Pons (tissue), 1 donor: Measurements from ENCODE around the gene HSPB7.

Experiments
- DNase-seq: peaks from one replicate; pipeline ENCODE4 v3.0.0-alpha.2; 2016; ENCODE audit warnings: low spot score

The HSPB7 gene

GRCh38 chr1:15975805-15976680, 41.8 kb downstream of the HSPB7 start, which contains the start of gene ZBTB17:
Gene ZBTB17, minus strand, starts transcription at chr1:15976101. Its CDS starts 27,606 bp downstream, at chr1:15948495.
- DNase-seq, result peak; percentile 90

DNA sequence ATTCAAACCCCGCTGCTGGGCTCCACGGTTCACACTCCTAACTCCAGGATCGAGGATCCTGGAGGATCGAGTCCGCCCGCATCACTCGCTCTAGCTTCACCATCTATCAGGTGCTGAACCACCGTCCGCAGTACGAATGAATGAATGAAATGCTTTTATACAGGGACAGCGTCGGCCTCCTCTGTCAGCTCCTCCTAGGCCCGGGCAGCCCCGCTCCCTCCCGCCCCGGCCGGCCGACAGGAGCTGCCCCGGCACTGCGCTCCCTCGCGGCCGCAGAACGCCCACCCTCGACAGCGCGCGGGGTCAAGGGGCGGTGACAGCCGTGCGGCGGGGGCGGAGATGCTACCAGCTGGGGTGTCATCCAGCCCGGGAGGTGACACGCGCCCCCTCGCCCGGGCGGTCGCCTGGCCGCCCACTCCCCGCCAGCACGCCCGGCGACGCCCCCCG, 42.5 kb downstream of the HSPB7 start:
- DNase-seq, result peak; percentile 37

DNA sequence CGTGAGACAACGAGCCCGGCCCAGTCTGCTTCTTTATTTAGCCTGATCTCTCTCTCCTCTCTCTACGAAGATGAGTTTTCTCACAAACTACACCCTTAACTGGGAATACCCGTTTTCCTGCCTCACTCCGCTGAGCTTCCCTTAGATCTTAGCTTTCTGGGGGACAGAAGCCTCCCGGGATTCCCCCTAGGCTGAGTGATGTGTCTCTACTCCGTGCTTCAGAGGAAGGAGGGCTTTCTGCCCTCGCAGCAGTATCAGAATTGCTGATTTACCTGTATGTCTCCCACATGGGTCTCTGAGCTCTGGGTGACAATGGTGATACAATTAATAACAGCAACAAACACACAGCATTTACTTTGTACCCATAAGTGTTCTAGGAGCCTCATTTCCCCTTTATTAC, 43.0 kb downstream of the HSPB7 start:
- no peak for DNase-seq

GRCh38 chr1:15973772-15974171, 44.1 kb downstream of the HSPB7 start:
- DNase-seq, result no peak

GRCh38 chr1:15972409-15972808, 45.4 kb downstream of the HSPB7 start:
- no peak for DNase-seq

DNA sequence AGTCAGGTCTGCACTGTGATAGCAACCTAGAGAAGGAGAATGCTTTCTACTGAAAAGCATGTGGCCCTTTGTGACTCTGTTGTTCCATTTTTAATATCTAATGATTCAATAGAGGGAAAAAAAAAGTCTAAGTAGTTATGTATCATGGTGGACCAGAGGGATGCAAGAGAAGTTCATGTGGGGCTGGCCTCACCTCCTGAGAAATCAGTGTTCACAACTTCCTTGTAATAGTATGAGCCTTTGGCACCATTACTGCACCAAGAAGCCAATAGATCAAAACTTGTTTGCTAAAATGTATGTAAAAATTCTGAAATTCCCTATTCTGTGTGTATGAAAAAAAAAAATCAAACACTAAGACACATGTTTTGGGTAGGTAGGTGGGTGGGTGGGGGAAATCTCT, 46.9 kb downstream of the HSPB7 start:
- DNase-seq, result no peak

DNA sequence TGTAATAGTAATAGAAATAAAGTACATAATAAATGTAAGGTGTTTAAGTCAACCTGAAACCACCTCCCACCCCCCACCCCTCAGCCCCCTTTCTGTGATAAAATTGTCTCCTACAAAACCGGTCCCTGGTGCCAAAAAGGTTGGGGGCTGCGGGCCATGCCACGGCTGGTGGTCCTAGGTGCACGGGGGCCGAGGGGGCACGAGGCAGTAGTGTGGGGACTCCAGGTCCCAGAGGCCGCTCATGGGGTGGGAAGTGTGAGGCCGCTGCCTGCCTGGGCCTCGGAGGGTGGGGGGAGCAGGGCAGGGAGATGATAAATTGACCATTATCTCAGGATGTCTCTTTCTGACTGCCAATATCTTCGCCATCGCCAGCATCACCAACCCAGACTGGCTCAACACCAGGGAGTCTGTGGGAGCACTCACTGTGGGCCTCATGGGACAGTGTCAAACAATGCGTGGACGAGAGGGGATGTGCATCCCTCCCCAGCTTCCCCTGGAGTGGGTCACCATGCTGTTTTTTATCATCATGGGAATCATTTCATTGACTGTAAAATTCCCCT, 48.4 kb downstream of the HSPB7 start:
- DNase-seq, result no peak

GRCh38 chr1:15968172-15968571, 49.7 kb downstream of the HSPB7 start:
- peak; percentile 65 for DNase-seq

GRCh38 chr1:15966956-15967344, 50.9 kb downstream of the HSPB7 start:
- DNase-seq, result no peak

GRCh38 chr1:15966081-15966955, 51.5 kb downstream of the HSPB7 start:
- DNase-seq, result peak; percentile 75

- peak; percentile 97 for DNase-seq
Observed at GRCh38 chr1:15965228-15965767, 52.5 kb downstream of the HSPB7 start.
